GM12875 (cell line): ENCODE results near the gene UST.

Experiments used
- H3K4me3 ChIP-seq: one replicate; pipeline ENCODE4 v1.5.1; 2011; ENCODE audit warnings: low read depth, low read length, control low read depth
- CTCF ChIP-seq: IDR thresholded peaks from 2 replicates; pipeline ENCODE4 v1.5.1; 2011; ENCODE audit warnings: low read depth, mild to moderate bottlenecking, control low read depth, inconsistent platforms, low read length, moderate library complexity, borderline replicate concordance; ENCODE audit not compliant: insufficient read depth

The UST gene

GRCh38 chr6:148836751-148837150 lies 89.9 kb downstream of the UST start:
- no peak overlapping the region for H3K4me3 ChIP-seq
- no peak for TF ChIP-seq CTCF

- TF ChIP-seq CTCF, result no peak
Measured at GRCh38 chr6:148837941-148838340, 91.1 kb downstream of the UST start.

GRCh38 chr6:148839044-148839443 lies 92.2 kb downstream of the UST start:
- no peak overlapping the region for H3K4me3 ChIP-seq
- no peak for TF ChIP-seq CTCF

More at GRCh38 chr6:148837941-148838340, 91.1 kb downstream of the UST start:
- no peak overlapping the region for H3K4me3 ChIP-seq

- no peak overlapping the region for H3K4me3 ChIP-seq
- TF ChIP-seq CTCF, result no peak
Measured at GRCh38 chr6:148840256-148840655, 93.4 kb downstream of the UST start.

- no peak overlapping the region for H3K4me3 ChIP-seq
- TF ChIP-seq CTCF, result no peak
Measured at GRCh38 chr6:148842296-148843019, 95.6 kb downstream of the UST start.

- H3K4me3 ChIP-seq, result no peak overlapping the region
- no peak for TF ChIP-seq CTCF
Measured at GRCh38 chr6:148845464-148845863, 98.6 kb downstream of the UST start.
